CD4-positive, alpha-beta memory T cell (primary cell): ENCODE results near the gene OR10V1. TPM values are rescaled to one million over a fixed set of nuclear protein-coding genes. Genes with fewer than 3 reads are reported as not detected.

Experiments
- CTCF ChIA-PET: fragments of 350-600 bp; sonication (Branson Sonifier 250); formaldehyde crosslinking; loops from one replicate; lab custom pipeline; 2021; ENCODE audit warnings: inconsistent platforms; ENCODE audit not compliant: partially characterized antibody; lab: Charles Lee
- POLR2A ChIA-PET: fragments of 350-600 bp; sonication (Branson Sonifier 250); formaldehyde crosslinking; loops from one replicate; lab custom pipeline; 2021; ENCODE audit not compliant: partially characterized antibody; lab: Charles Lee
- DNase-seq, 5 donors: peaks; one replicate each; pipeline versions ENCODE4 v3.0.0 to v3.0.0-alpha.2; 2020 to 2022; ENCODE audit warnings: mixed read lengths in 1 of 5
- H3K27ac ChIP-seq: one replicate; pipeline ENCODE4 v1.7.0; 2013; ENCODE audit warnings: low read depth, low read length
- H3K27me3 ChIP-seq: 2 replicates; pipeline ENCODE4 v1.7.0; 2013; ENCODE audit warnings: mild to moderate bottlenecking, low read length, moderate library complexity; ENCODE audit not compliant: insufficient read depth
- H3K36me3 ChIP-seq: 2 replicates; pipeline ENCODE4 v1.7.0; 2013; ENCODE audit warnings: mild to moderate bottlenecking, low read length, moderate library complexity; ENCODE audit not compliant: insufficient read depth
- H3K4me1 ChIP-seq: 2 replicates; pipeline ENCODE4 v1.7.0; 2013; ENCODE audit warnings: mild to moderate bottlenecking, low read length, moderate library complexity; ENCODE audit not compliant: insufficient read depth
- H3K4me3 ChIP-seq, 2 donors: one replicate each; pipeline ENCODE4 v1.7.0; 2013; ENCODE audit warnings: low read length in 2 of 2, mild to moderate bottlenecking in 1 of 2
- H3K9me3 ChIP-seq, 2 donors: one replicate each; pipeline ENCODE4 v1.7.0; 2013; ENCODE audit warnings: low read length in 2 of 2, control low read depth in 1 of 2; ENCODE audit not compliant: control insufficient read depth in 1 of 2
- H3K27ac Mint-ChIP-seq, 7 donors: one replicate each; pipeline ENCODE4 v1.8.0; 2020 to 2021; ENCODE audit warnings: mixed read lengths in 7 of 7, mild to moderate bottlenecking in 6 of 7, inconsistent platforms in 3 of 7, moderate library complexity in 3 of 7
- H3K27me3 Mint-ChIP-seq, 2 donors: one replicate each; pipeline ENCODE4 v1.8.0; 2020 to 2021; ENCODE audit warnings: mixed read lengths in 2 of 2
- H3K36me3 Mint-ChIP-seq, 2 donors: one replicate each; pipeline ENCODE4 v1.8.0; 2020 to 2021; ENCODE audit warnings: mixed read lengths in 2 of 2, inconsistent platforms in 1 of 2, mild to moderate bottlenecking in 1 of 2
- H3K4me1 Mint-ChIP-seq, 4 donors: one replicate each; pipeline ENCODE4 v1.8.0; 2020 to 2021; ENCODE audit warnings: mixed read lengths in 4 of 4, mild to moderate bottlenecking in 1 of 4
- H3K4me3 Mint-ChIP-seq, 8 donors: one replicate each; pipeline ENCODE4 v1.8.0; 2020 to 2021; ENCODE audit warnings: mixed read lengths in 8 of 8, mild to moderate bottlenecking in 7 of 8, moderate library complexity in 6 of 8, inconsistent platforms in 3 of 8
- H3K9me3 Mint-ChIP-seq, 8 donors: one replicate each; pipeline ENCODE4 v1.8.0; 2020 to 2021; ENCODE audit warnings: mixed read lengths in 8 of 8, mild to moderate bottlenecking in 5 of 8, inconsistent platforms in 3 of 8, moderate library complexity in 1 of 8
- intact Hi-C: fragments of 100-400 bp; cut with micrococcal nuclease; formaldehyde crosslinking; loops from one replicate; pipeline ENCODE4 v1.15.1; 2023
- polyA plus RNA-seq, 2 donors: library from polyadenylated mRNA; unstranded; fragments of 300-500 nt; fragmentation: Illumina TruSeq; gene quantifications; one replicate each; pipeline ENCODE4 v1.2.3, GENCODE V29; 2021
- total RNA-seq, 2 experiments: library from RNA; stranded (reverse); gene quantifications; one replicate each; pipeline ENCODE4 v1.2.3, GENCODE V29; 2021

Gene OR10V1
- total and polyA plus RNA-seq, 4 experiments from 2014 or later = not detected

GRCh38 chr11:59679347-59679746 lies 34.3 kb downstream of the OR10V1 start:
- Mint-ChIP-seq H3K4me1 (no peaks in the 10 kb centered on the region), H3K4me3 (no peak overlapping the region), H3K9me3 (peaks cover 0 to 6% (median 0%) of the 10 kb centered on the region in 8 donors), H3K36me3 (no peaks in the 10 kb centered on the region), H3K27ac (no peak overlapping the region), H3K27me3 (peaks cover 6 to 11% of the 10 kb centered on the region in 2 donors)
- Histone ChIP-seq H3K27ac (no peak overlapping the region), H3K36me3 (no peaks in the 10 kb centered on the region), H3K4me1 (no peaks in the 10 kb centered on the region), H3K27me3 (no peaks in the 10 kb centered on the region), H3K4me3 (no peak overlapping the region), H3K9me3 (no peaks in the 10 kb centered on the region)
- ChIA-PET POLR2A (no interaction called here), CTCF (interaction anchor here (2.7 kb wide), 1 partner anchor 142 kb away, joined by 23 read pairs; no protein-coding TSS in a partner anchor)
- DNase-seq = no peak
- intact Hi-C loops = no loop called here

GRCh38 chr11:59678813-59679165 lies 34.9 kb downstream of the OR10V1 start:
- Mint-ChIP-seq H3K9me3 (peaks cover 0 to 2% (median 0%) of the 10 kb centered on the region in 8 donors), H3K36me3 (no peaks in the 10 kb centered on the region), H3K4me3 (no peak overlapping the region), H3K27ac (no peak overlapping the region), H3K27me3 (peaks cover 6 to 8% of the 10 kb centered on the region in 2 donors), H3K4me1 (no peaks in the 10 kb centered on the region)
- no peaks in the 10 kb centered on the region for H3K27me3 ChIP-seq
- POLR2A ChIA-PET = no interaction called here
- no peaks in the 10 kb centered on the region for H3K36me3 ChIP-seq
- no peak overlapping the region for H3K4me3 ChIP-seq
- no peak for DNase-seq
- H3K27ac ChIP-seq = no peak overlapping the region
- H3K4me1 ChIP-seq = no peaks in the 10 kb centered on the region
- no peaks in the 10 kb centered on the region for H3K9me3 ChIP-seq
- CTCF ChIA-PET = interaction anchor here (2.7 kb wide), 1 partner anchor 141 kb away, joined by 23 read pairs; no protein-coding TSS in a partner anchor
- intact Hi-C loops = no loop called here

GRCh38 chr11:59678118-59678812 lies 35.4 kb downstream of the OR10V1 start:
- Histone ChIP-seq H3K27me3 (no peaks in the 10 kb centered on the region), H3K4me1 (no peaks in the 10 kb centered on the region), H3K27ac (no peak overlapping the region), H3K4me3 (no peak overlapping the region), H3K9me3 (no peaks in the 10 kb centered on the region), H3K36me3 (no peaks in the 10 kb centered on the region)
- H3K4me3 Mint-ChIP-seq = no peak overlapping the region
- peaks cover 3 to 8% of the 10 kb centered on the region in 2 donors for H3K27me3 Mint-ChIP-seq
- H3K9me3 Mint-ChIP-seq = peaks cover 0 to 2% (median 0%) of the 10 kb centered on the region in 8 donors
- intact Hi-C loops = no loop called here
- H3K4me1 Mint-ChIP-seq = no peaks in the 10 kb centered on the region
- ChIA-PET CTCF (interaction anchor here (0.9 kb wide), 1 partner anchor 9 kb away, joined by 4 read pairs; the partner anchor contains the start of gene PATL1), POLR2A (no interaction called here)
- no peaks in the 10 kb centered on the region for H3K36me3 Mint-ChIP-seq
- H3K27ac Mint-ChIP-seq = no peak overlapping the region
- no peak for DNase-seq

GRCh38 chr11:59676205-59676604 lies 37.4 kb downstream of the OR10V1 start:
- no peaks in the 10 kb centered on the region for H3K4me1 ChIP-seq
- intact Hi-C loops = no loop called here
- no peak overlapping the region for H3K27ac Mint-ChIP-seq
- H3K27me3 ChIP-seq = no peaks in the 10 kb centered on the region
- POLR2A ChIA-PET = no interaction called here
- no peaks in the 10 kb centered on the region for H3K36me3 Mint-ChIP-seq
- H3K9me3 ChIP-seq = no peaks in the 10 kb centered on the region
- no peak overlapping the region for H3K4me3 Mint-ChIP-seq
- no peak overlapping the region for H3K27ac ChIP-seq
- H3K36me3 ChIP-seq = no peaks in the 10 kb centered on the region
- peaks cover 0 to 2% of the 10 kb centered on the region in 2 donors for H3K27me3 Mint-ChIP-seq
- CTCF ChIA-PET = no interaction called here
- H3K4me3 ChIP-seq = no peak overlapping the region
- H3K4me1 Mint-ChIP-seq = no peaks in the 10 kb centered on the region
- H3K9me3 Mint-ChIP-seq = no peaks in the 10 kb centered on the region
- no peak for DNase-seq

- Histone ChIP-seq H3K9me3 (no peaks in the 10 kb centered on the region), H3K4me1 (peaks cover 9% of the 10 kb centered on the region), H3K27ac (no peak overlapping the region), H3K36me3 (no peaks in the 10 kb centered on the region), H3K4me3 (no peak overlapping the region), H3K27me3 (no peaks in the 10 kb centered on the region)
- intact Hi-C loops = no loop called here
- H3K27ac Mint-ChIP-seq = no peak overlapping the region
- ChIA-PET POLR2A (no interaction called here), CTCF (no interaction called here)
- no peaks in the 10 kb centered on the region for H3K9me3 Mint-ChIP-seq
- H3K27me3 Mint-ChIP-seq = no peaks in the 10 kb centered on the region
- H3K36me3 Mint-ChIP-seq = peaks cover 0 to 2% of the 10 kb centered on the region in 2 donors
- no peak for DNase-seq
- H3K4me1 Mint-ChIP-seq = peaks cover 5 to 10% (median 7%) of the 10 kb centered on the region in 4 donors
- no peak overlapping the region for H3K4me3 Mint-ChIP-seq
These were observed 39.4 kb downstream of the OR10V1 start for GRCh38 chr11:59674291-59674690.

GRCh38 chr11:59673291-59673690 lies 40.4 kb downstream of the OR10V1 start:
- H3K27me3 Mint-ChIP-seq = no peaks in the 10 kb centered on the region
- Histone ChIP-seq H3K4me1 (peaks cover 9% of the 10 kb centered on the region), H3K36me3 (no peaks in the 10 kb centered on the region), H3K4me3 (no peak overlapping the region), H3K27me3 (no peaks in the 10 kb centered on the region), H3K9me3 (no peaks in the 10 kb centered on the region), H3K27ac (no peak overlapping the region)
- peaks cover 5 to 18% (median 8%) of the 10 kb centered on the region in 4 donors for H3K4me1 Mint-ChIP-seq
- no peak overlapping the region for H3K4me3 Mint-ChIP-seq
- no peak for DNase-seq
- H3K27ac Mint-ChIP-seq = no peak overlapping the region
- POLR2A ChIA-PET = interaction anchor here (1.0 kb wide), 1 partner anchor 57 kb away, joined by 5 read pairs; the partner anchor contains the start of gene OSBP
- intact Hi-C loops = no loop called here
- CTCF ChIA-PET = no interaction called here
- H3K9me3 Mint-ChIP-seq = no peaks in the 10 kb centered on the region
- H3K36me3 Mint-ChIP-seq = peaks cover 0 to 8% of the 10 kb centered on the region in 2 donors

GRCh38 chr11:59671471-59671870 lies 42.2 kb downstream of the OR10V1 start:
- no peaks in the 10 kb centered on the region for H3K9me3 Mint-ChIP-seq
- Histone ChIP-seq H3K27me3 (no peaks in the 10 kb centered on the region), H3K4me1 (peaks cover 27% of the 10 kb centered on the region), H3K36me3 (peaks cover 3% of the 10 kb centered on the region), H3K4me3 (no peak overlapping the region), H3K9me3 (no peaks in the 10 kb centered on the region), H3K27ac (no peak overlapping the region)
- no peak for DNase-seq
- H3K36me3 Mint-ChIP-seq = peaks cover 9 to 26% of the 10 kb centered on the region in 2 donors
- POLR2A ChIA-PET = interaction anchor here (1.0 kb wide), 1 partner anchor 56 kb away, joined by 5 read pairs; the partner anchor contains the start of gene OSBP
- H3K4me1 Mint-ChIP-seq = peaks cover 21 to 36% (median 25%) of the 10 kb centered on the region in 4 donors
- CTCF ChIA-PET = interaction anchor here (0.7 kb wide), 1 partner anchor 134 kb away, joined by 3 read pairs; no protein-coding TSS in a partner anchor
- peak overlapping the region in 2 of 8 donors; percentile 15 to 27 for H3K4me3 Mint-ChIP-seq
- H3K27me3 Mint-ChIP-seq = no peaks in the 10 kb centered on the region
- intact Hi-C loops = no loop called here
- peak overlapping the region in 2 of 7 donors; percentile 25 to 30 for H3K27ac Mint-ChIP-seq
